ENCODE data around the gene RNPS1.
A peak's percentile ranks its signal among the peaks of the same experiment; 100 is the strongest.

RNPS1 gene

DNA sequence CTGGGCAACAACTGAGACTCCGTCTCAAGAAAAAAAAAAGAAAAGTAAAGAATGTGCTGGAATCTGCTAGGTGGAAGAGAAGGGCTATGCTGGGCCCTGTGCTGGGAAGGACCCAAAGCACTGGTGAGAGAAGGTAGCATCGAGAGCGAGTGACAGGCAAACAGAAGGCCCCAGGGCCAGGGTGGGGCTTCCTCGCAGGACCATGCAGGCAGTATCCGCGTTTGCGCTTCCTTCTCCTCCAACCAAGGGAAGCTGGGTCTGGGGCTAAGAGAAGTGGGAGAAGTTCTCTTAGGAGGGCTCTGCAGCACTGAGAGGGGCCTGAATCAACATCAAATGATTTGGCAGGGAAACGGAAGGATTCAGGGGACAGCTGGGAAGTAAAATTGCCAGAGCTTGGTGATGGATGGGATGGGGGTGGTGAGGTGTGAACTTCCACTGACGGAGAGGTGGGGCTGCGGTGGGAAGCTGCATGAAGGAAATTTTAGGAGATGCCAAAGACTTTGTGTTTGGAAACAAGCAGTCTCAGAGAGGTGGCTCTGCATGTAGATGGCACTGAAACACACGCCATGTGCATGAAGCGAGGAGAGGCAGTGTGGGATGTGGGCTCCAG is 11.3 kb downstream of the RNPS1 start:
- H3K4me3 ChIP-seq (ENCODE audit: low read depth, low read length): no peak overlapping the region
- no peak for DNase-seq (ENCODE audit: low read depth, low spot score)
- in situ Hi-C loops (cut with HindIII; ENCODE audit: low sequenced_read_pairs): no loop called here
- TF ChIP-seq, protein P1, sequence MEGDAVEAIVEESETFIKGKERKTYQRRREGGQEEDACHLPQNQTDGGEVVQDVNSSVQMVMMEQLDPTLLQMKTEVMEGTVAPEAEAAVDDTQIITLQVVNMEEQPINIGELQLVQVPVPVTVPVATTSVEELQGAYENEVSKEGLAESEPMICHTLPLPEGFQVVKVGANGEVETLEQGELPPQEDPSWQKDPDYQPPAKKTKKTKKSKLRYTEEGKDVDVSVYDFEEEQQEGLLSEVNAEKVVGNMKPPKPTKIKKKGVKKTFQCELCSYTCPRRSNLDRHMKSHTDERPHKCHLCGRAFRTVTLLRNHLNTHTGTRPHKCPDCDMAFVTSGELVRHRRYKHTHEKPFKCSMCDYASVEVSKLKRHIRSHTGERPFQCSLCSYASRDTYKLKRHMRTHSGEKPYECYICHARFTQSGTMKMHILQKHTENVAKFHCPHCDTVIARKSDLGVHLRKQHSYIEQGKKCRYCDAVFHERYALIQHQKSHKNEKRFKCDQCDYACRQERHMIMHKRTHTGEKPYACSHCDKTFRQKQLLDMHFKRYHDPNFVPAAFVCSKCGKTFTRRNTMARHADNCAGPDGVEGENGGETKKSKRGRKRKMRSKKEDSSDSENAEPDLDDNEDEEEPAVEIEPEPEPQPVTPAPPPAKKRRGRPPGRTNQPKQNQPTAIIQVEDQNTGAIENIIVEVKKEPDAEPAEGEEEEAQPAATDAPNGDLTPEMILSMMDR (IDR thresholded peaks at IDR 0.05; ENCODE audit: low read depth, low read length): no peak

DNA sequence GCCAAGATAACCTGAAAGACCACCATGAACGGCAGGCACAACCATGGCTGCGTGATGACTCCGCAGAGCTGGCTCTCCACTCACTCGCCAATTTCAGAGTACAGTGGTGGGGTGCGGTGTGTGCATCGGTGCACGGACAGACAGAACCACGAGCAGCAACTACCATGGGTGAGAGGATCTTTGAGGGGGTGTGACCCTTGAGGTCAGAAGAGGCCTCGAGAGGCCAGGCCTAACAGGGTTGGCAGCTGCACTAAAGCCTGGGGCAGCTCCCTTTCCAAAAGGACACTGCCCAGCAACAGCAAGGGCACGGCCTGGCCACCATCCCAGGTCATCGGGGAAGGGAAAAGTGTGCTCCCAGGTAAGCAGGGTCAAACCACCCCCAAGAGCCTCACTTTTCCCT is 14.6 kb downstream of the RNPS1 start:
- in situ Hi-C loops (cut with HindIII; ENCODE audit: low sequenced_read_pairs): no loop called here
- TF ChIP-seq, protein P1 (IDR thresholded peaks at IDR 0.05; ENCODE audit: low read depth, low read length): no peak
- no peak overlapping the region for H3K4me3 ChIP-seq (ENCODE audit: low read depth, low read length)
- DNase-seq (ENCODE audit: low read depth, low spot score): no peak

DNA sequence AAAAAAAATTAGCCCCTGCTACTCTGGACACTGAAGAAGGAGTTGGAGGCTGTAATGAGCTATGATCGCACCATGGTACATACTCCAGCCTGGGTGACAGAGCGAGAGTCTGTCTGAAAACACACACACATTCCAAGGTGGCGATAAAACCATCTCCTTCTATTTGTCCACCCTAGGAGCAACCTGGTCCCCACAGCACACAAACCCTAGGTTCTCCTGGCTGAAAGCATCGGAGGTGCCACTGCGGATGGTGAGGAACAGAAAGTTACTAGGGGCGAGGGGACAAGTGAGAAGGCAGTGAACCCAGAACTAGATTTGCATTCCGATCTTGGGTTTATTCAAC is 15.1 kb downstream of the RNPS1 start:
- DNase-seq (ENCODE audit: low read depth, low spot score): no peak
- H3K4me3 ChIP-seq (ENCODE audit: low read depth, low read length): no peak overlapping the region
- TF ChIP-seq, protein P1 (IDR thresholded peaks at IDR 0.05; ENCODE audit: low read depth, low read length): no peak
- in situ Hi-C loops (cut with HindIII; ENCODE audit: low sequenced_read_pairs): no loop called here

DNA sequence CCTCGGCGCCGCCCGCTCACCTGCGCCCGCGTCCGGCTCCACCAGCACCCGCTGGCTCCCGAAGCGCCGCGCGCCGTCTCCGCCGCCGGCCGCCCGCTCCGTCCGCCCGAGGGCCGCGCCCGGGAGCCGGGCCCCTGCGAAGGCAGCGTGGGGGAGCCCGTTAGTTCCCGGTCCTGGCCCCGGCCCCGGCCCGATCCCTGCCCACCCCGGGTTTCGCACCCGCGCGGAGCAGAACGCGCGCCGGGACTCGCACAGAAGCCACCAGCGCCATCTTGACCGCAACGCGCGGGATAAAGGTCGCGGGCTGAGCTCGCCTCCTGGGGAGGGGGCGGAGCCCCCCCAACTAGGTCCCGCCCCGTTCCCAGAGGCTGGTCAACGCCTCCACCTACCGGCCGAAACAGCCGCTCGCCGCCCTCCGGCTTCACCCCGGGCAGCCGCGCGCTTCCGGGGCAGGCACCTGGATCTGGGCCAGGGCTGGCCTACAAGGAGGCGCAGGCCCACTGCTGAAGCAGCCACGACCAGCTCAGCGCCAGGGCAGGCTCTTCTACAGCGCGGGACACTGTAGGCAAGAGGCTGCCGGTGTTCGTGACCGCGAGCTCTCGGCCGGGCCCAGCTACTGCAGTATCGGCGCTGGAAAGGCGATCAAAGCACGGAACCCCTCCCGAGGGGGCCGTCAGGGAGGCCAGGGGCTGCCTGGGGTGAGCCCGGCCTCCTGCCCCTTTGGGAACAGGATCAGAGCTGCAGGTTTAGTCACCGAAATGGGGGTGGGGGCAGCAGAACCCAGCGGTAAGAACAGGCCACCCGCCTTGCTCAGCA is 16.4 kb downstream of the RNPS1 start, which contains the start of gene ECI1:
TSS of gene ECI1 (minus strand) at position 292 of the 816 bp plus-strand sequence. CDS start at position 271, 21 bp downstream.
- in situ Hi-C loops (cut with HindIII; ENCODE audit: low sequenced_read_pairs): no loop called here
- H3K4me3 ChIP-seq (ENCODE audit: low read depth, low read length): peak within 1 kb of the TSS; percentile 68
- TF ChIP-seq, protein P1 (IDR thresholded peaks at IDR 0.05; ENCODE audit: low read depth, low read length): peak; percentile 67
- peak; percentile 96 for DNase-seq (ENCODE audit: low read depth, low spot score)

DNA sequence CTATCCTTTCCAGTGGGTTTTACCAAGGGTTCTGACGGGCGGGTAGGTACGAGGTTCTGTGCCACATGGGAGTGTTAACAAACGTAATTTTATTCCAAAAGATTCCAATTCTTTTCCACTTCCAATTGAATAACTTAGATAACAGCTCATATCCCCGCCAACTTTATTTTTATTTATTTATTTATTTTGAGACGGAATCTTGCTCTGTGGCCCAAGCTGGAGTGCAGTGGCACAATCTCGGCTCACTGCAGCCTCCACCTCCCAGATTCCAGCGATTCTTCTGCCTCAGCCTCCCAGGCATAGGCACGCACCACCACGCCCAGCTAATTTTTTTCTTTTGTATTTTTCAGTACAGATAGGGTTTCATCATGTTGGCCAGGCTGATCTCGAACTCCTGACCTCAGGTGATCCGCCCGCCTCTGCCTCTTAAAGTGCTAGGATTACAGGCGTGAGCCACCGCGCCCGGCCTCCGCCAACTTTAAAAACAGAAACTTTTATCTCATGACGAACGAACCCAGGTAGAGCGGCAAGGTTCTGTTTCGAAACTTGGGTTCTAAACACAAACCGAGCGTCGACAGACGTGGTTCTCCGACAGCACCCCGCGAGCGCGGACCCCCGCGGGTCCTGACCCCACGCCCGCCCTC is 17.2 kb downstream of the RNPS1 start:
- H3K4me3 ChIP-seq (ENCODE audit: low read depth, low read length): peak overlapping the region; percentile 68
- TF ChIP-seq, protein P1 (IDR thresholded peaks at IDR 0.05; ENCODE audit: low read depth, low read length): no peak
- in situ Hi-C loops (cut with HindIII; ENCODE audit: low sequenced_read_pairs): no loop called here
- DNase-seq (ENCODE audit: low read depth, low spot score): peak; percentile 24

DNA sequence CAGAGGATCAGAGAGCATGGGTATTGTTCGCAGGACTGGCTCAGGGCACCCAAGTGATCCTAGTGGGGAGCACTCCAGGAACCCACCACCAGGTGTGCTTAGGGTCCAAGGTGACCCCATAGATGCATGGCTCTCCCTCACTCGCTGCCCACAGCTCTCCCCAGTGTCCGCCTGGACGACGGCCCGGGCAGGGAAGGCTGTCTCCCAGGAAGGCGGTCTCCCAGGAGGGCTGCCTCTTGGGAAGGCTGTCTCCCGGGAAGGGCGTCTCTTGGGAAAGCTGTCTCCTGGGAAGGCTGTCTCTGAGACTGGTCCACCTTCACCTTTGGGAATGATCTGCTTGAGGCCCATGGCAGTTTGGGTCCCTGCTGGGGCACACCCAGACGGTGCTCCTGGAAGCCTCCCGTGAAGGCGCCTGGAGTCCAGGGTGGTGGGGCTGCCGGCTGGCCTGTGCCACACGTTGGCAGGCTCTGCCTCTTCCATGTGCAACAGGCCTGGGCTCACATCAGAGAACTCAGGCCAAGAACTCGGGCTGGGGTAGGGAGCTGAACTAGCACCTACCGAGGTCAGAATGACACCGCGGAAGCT is 21.5 kb downstream of the RNPS1 start:
- H3K4me3 ChIP-seq (ENCODE audit: low read depth, low read length): no peak overlapping the region
- in situ Hi-C loops (cut with HindIII; ENCODE audit: low sequenced_read_pairs): no loop called here
- no peak for DNase-seq (ENCODE audit: low read depth, low spot score)
- TF ChIP-seq, protein P1 (IDR thresholded peaks at IDR 0.05; ENCODE audit: low read depth, low read length): no peak

Data from astrocyte of the spinal cord (primary cell).